Testis (tissue), 2 donors: ENCODE data around the gene IGFALS.

ENCODE experiments used
- CTCF ChIP-seq, 3 experiments: fragments of 450-650 bp in 2 of 3; fragments of 200-600 bp in 1 of 3; sonication (generic) in 1 of 3; IDR thresholded peaks; one replicate each; pipeline ENCODE4 v1.5.1; 2016 to 2019; ENCODE audit warnings: antibody characterized with exemption in 3 of 3, mild to moderate bottlenecking in 2 of 3, moderate library complexity in 1 of 3
- POLR2A ChIP-seq: fragments of 450-650 bp; IDR thresholded peaks from one replicate; pipeline ENCODE4 v1.6.1; 2017; ENCODE audit warnings: antibody characterized with exemption, mild to moderate bottlenecking, moderate library complexity

- no peak for TF ChIP-seq CTCF (IDR thresholded peaks at IDR 0.05)
- no peak for TF ChIP-seq POLR2A
Measured at GRCh38 chr16:1810536-1810935, 17.0 kb upstream of the IGFALS start.
